Neural progenitor cell (in vitro differentiated cells): ENCODE data around the gene OLFML2A. TPM values are rescaled to one million over a fixed set of nuclear protein-coding genes. Genes with fewer than 3 reads are reported as not detected.

Source experiments
- DNase-seq: peaks from one replicate; pipeline ENCODE4 v3.0.0-alpha.2; 2016; ENCODE audit warnings: low spot score
- H2AFZ ChIP-seq: fragments of 200-600 bp; sonication (generic); replicated peaks from 2 replicates; pipeline ENCODE4 v1.6.1; 2016; ENCODE audit warnings: antibody characterized with exemption
- H3F3A ChIP-seq: fragments of 200-600 bp; sonication (generic); 2 replicates; pipeline ENCODE4 v1.6.1; 2016; ENCODE audit warnings: antibody characterized with exemption, low read depth
- H3K27ac ChIP-seq: fragments of 200-600 bp; sonication (generic); 2 replicates; pipeline ENCODE4 v1.5.1; 2016; ENCODE audit warnings: mild to moderate bottlenecking
- H3K27me3 ChIP-seq: fragments of 200-600 bp; sonication (generic); 2 replicates; pipeline ENCODE4 v1.6.1; 2016; ENCODE audit warnings: mild to moderate bottlenecking, moderate library complexity
- H3K36me3 ChIP-seq: fragments of 200-600 bp; sonication (generic); 2 replicates; pipeline ENCODE4 v1.5.1; 2016
- H3K4me1 ChIP-seq: fragments of 200-600 bp; sonication (generic); 2 replicates; pipeline ENCODE4 v1.6.1; 2016; ENCODE audit warnings: mixed run types
- H3K4me2 ChIP-seq: fragments of 200-600 bp; sonication (generic); 2 replicates; pipeline ENCODE4 v1.6.1; 2016
- H3K4me3 ChIP-seq: fragments of 200-600 bp; sonication (generic); 2 replicates; pipeline ENCODE4 v1.5.1; 2016
- H3K79me2 ChIP-seq: fragments of 200-600 bp; sonication (generic); 2 replicates; pipeline ENCODE4 v1.6.1; 2016; ENCODE audit warnings: low read depth
- H3K9ac ChIP-seq: fragments of 200-600 bp; sonication (generic); 2 replicates; pipeline ENCODE4 v1.6.1; 2016
- H3K9me3 ChIP-seq: fragments of 200-600 bp; sonication (generic); 2 replicates; pipeline ENCODE4 v1.5.1; 2016; ENCODE audit warnings: low read depth
- H4K20me1 ChIP-seq: fragments of 200-600 bp; sonication (generic); 2 replicates; pipeline ENCODE4 v1.6.1; 2016; ENCODE audit warnings: low read depth
- H3K27ac Mint-ChIP-seq: 3 replicates; pipeline ENCODE4 v1.8.0; 2021; ENCODE audit warnings: mixed read lengths
- H3K27me3 Mint-ChIP-seq: 2 replicates; pipeline ENCODE4 v1.8.0; 2022; ENCODE audit warnings: low read depth, mild to moderate bottlenecking, inconsistent platforms, moderate library complexity, mixed read lengths; ENCODE audit not compliant: insufficient read depth
- H3K36me3 Mint-ChIP-seq: 3 replicates; pipeline ENCODE4 v1.8.0; 2021; ENCODE audit warnings: mixed read lengths
- H3K4me1 Mint-ChIP-seq: 3 replicates; pipeline ENCODE4 v1.8.0; 2021; ENCODE audit warnings: mixed read lengths
- H3K4me3 Mint-ChIP-seq: 3 replicates; pipeline ENCODE4 v1.8.0; 2021; ENCODE audit warnings: mild to moderate bottlenecking, moderate library complexity, mixed read lengths
- H3K9me3 Mint-ChIP-seq: 3 replicates; pipeline ENCODE4 v1.8.0; 2020; ENCODE audit warnings: mixed read lengths
- EZH2 ChIP-seq: fragments of 200-600 bp; sonication (generic); IDR thresholded peaks from 2 replicates; pipeline ENCODE4 v1.6.1; 2017; ENCODE audit warnings: antibody characterized with exemption, mild to moderate bottlenecking, moderate library complexity
- EZH2phosphoT487 ChIP-seq: fragments of 200-600 bp; sonication (generic); IDR thresholded peaks from 2 replicates; pipeline ENCODE4 v1.6.1; 2017; ENCODE audit warnings: antibody characterized with exemption
- total RNA-seq: library from RNA; depleted of rRNA; stranded (reverse); fragments of >200 nt; gene quantifications from 2 replicates; pipeline ENCODE4 v1.2.3, GENCODE V29; 2015; ENCODE audit warnings: low replicate concordance
- TF ChIP-seq, protein P1 (sequence below): fragments of 200-600 bp; sonication (generic); IDR thresholded peaks from 2 replicates; pipeline ENCODE4 v1.5.1; 2017; ENCODE audit warnings: antibody characterized with exemption, mild to moderate bottlenecking

The OLFML2A gene
- total RNA-seq, 1 donor from 2014 or later = 3.1 TPM

DNA sequence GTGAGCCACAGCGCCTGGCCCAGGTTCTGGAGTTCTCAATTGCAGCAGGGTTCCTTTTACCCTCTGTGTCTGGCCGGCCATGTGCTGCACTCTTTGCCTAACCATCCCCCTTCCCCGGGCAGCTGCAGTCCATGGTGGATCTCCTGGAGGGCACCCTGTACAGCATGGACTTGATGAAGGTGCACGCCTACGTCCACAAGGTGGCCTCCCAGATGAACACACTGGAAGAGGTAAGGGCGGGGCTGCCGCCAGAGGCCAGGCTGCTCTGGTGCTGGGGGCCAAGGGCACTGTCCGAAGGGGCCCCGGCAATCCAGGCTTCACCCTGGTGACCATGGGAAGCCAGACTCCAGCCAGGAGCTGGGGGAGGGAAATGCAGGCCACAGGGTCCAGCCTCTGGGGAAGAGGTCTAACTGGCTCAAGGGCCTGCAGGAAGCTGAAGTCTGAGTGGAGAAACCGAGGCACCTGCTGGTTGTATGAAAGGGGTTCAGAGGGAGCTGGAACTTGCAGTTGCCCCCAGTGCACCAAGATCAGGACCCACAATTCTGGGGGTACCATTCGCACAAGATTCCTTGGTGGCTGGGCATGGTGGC lies 18.1 kb downstream of the OLFML2A start:
- no peak for DNase-seq
- Histone ChIP-seq H3K79me2 (no peaks in the 10 kb centered on the region), H3K27me3 (no peaks in the 10 kb centered on the region), H2AFZ (no peak overlapping the region), H3K36me3 (no peaks in the 10 kb centered on the region), H3K27ac (no peak overlapping the region), H3K9me3 (no peaks in the 10 kb centered on the region), H3F3A (peaks cover 9% of the 10 kb centered on the region), H3K4me2 (no peak overlapping the region), H4K20me1 (no peaks in the 10 kb centered on the region), H3K9ac (no peak overlapping the region), H3K4me3 (no peak overlapping the region), H3K4me1 (peaks cover 7% of the 10 kb centered on the region)
- no peak for TF ChIP-seq EZH2phosphoT487
- TF ChIP-seq, protein P1, sequence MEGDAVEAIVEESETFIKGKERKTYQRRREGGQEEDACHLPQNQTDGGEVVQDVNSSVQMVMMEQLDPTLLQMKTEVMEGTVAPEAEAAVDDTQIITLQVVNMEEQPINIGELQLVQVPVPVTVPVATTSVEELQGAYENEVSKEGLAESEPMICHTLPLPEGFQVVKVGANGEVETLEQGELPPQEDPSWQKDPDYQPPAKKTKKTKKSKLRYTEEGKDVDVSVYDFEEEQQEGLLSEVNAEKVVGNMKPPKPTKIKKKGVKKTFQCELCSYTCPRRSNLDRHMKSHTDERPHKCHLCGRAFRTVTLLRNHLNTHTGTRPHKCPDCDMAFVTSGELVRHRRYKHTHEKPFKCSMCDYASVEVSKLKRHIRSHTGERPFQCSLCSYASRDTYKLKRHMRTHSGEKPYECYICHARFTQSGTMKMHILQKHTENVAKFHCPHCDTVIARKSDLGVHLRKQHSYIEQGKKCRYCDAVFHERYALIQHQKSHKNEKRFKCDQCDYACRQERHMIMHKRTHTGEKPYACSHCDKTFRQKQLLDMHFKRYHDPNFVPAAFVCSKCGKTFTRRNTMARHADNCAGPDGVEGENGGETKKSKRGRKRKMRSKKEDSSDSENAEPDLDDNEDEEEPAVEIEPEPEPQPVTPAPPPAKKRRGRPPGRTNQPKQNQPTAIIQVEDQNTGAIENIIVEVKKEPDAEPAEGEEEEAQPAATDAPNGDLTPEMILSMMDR = no peak
- TF ChIP-seq EZH2 = no peak
- no peaks in the 10 kb centered on the region for H3K9me3 Mint-ChIP-seq
- H3K36me3 Mint-ChIP-seq = no peaks in the 10 kb centered on the region
- H3K27ac Mint-ChIP-seq = no peak overlapping the region
- H3K4me1 Mint-ChIP-seq = peaks cover 8% of the 10 kb centered on the region
- no peak overlapping the region for H3K4me3 Mint-ChIP-seq
- peaks cover 7% of the 10 kb centered on the region for H3K27me3 Mint-ChIP-seq

GRCh38 chr9:124795881-124796431 lies 19.0 kb downstream of the OLFML2A start:
- Mint-ChIP-seq H3K27ac (no peak overlapping the region), H3K4me1 (peaks cover 8% of the 10 kb centered on the region), H3K36me3 (no peaks in the 10 kb centered on the region), H3K4me3 (no peak overlapping the region), H3K9me3 (no peaks in the 10 kb centered on the region), H3K27me3 (peaks cover 9% of the 10 kb centered on the region)
- Histone ChIP-seq H3K36me3 (no peaks in the 10 kb centered on the region), H3K4me3 (no peak overlapping the region), H3K9ac (no peak overlapping the region), H3K4me1 (peaks cover 7% of the 10 kb centered on the region), H3K27me3 (no peaks in the 10 kb centered on the region), H3K9me3 (no peaks in the 10 kb centered on the region), H3K79me2 (no peaks in the 10 kb centered on the region), H3F3A (peaks cover 9% of the 10 kb centered on the region), H4K20me1 (no peaks in the 10 kb centered on the region), H2AFZ (no peak overlapping the region), H3K4me2 (no peak overlapping the region), H3K27ac (no peak overlapping the region)
- TF ChIP-seq, protein P1 = no peak
- TF ChIP-seq EZH2 (no peak), EZH2phosphoT487 (no peak)
- DNase-seq = no peak

- Histone ChIP-seq H3F3A (peaks cover 7% of the 10 kb centered on the region), H3K4me1 (peaks cover 5% of the 10 kb centered on the region), H2AFZ (no peak overlapping the region), H3K79me2 (no peaks in the 10 kb centered on the region), H3K4me3 (no peak overlapping the region), H3K9ac (no peak overlapping the region), H3K27ac (no peak overlapping the region), H3K9me3 (no peaks in the 10 kb centered on the region), H3K36me3 (no peaks in the 10 kb centered on the region), H4K20me1 (no peaks in the 10 kb centered on the region), H3K4me2 (no peak overlapping the region), H3K27me3 (no peaks in the 10 kb centered on the region)
- H3K27ac Mint-ChIP-seq = no peak overlapping the region
- no peaks in the 10 kb centered on the region for H3K36me3 Mint-ChIP-seq
- H3K4me1 Mint-ChIP-seq = peaks cover 8% of the 10 kb centered on the region
- no peak for DNase-seq
- H3K4me3 Mint-ChIP-seq = no peak overlapping the region
- no peak for TF ChIP-seq EZH2phosphoT487
- TF ChIP-seq, protein P1 = no peak
- no peak for TF ChIP-seq EZH2
- no peaks in the 10 kb centered on the region for H3K9me3 Mint-ChIP-seq
- peaks cover 12% of the 10 kb centered on the region for H3K27me3 Mint-ChIP-seq
These were observed 20.6 kb downstream of the OLFML2A start for GRCh38 chr9:124797343-124798103.
